Measurements from ENCODE around the gene MAGEA11.

GRCh38 chrX:149720021-149720689 is 8.3 kb downstream of the MAGEA11 start:
- TF ChIP-seq CTCF (conservative IDR thresholded peaks at IDR 0.05; ENCODE audit: low read depth, low read length) (no peak), CEBPB (IDR thresholded peaks at IDR 0.05; ENCODE audit: low read depth, low read length) (no peak), MAFK (IDR thresholded peaks at IDR 0.05; ENCODE audit: low read depth, low read length) (no peak)
